ENCODE data around the gene TRIM63. TPM values are rescaled to one million over a fixed set of nuclear protein-coding genes. Genes with fewer than 3 reads are reported as not detected.

Gene TRIM63
- total and polyA plus RNA-seq, 9 donors, result 25.8 to 59.2 (median 41.7) TPM

DNA sequence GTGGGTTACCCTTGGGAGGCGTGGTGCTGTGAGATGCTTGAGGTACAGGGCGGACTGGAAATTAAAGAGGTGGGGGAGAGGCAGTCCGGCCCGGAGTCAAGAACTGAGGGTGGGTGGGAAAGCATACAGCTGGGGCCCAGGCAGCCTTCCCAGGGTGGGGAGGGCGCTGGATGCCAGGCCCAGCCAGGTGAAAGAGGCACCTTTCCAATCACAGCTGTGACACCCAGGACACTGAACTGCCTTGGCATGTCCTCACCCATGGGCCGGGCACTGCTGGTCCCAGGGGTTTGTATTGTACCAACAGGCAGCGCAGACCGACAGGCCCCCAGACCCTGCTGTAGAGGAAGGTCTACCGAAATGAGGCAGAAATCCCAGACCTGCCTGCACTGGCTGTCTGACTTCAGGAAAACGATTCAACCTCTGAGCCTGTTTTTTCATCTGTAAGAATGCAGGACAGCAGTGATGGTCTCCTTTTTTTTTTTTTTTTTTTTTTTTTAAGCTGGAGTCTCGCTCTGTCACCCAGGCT is 30.6 kb downstream of the TRIM63 start:
- H3K4me1 ChIP-seq (ENCODE audit: control insufficient read depth, insufficient read depth, low read length), result peaks cover 43% of the 10 kb centered on the region

DNA sequence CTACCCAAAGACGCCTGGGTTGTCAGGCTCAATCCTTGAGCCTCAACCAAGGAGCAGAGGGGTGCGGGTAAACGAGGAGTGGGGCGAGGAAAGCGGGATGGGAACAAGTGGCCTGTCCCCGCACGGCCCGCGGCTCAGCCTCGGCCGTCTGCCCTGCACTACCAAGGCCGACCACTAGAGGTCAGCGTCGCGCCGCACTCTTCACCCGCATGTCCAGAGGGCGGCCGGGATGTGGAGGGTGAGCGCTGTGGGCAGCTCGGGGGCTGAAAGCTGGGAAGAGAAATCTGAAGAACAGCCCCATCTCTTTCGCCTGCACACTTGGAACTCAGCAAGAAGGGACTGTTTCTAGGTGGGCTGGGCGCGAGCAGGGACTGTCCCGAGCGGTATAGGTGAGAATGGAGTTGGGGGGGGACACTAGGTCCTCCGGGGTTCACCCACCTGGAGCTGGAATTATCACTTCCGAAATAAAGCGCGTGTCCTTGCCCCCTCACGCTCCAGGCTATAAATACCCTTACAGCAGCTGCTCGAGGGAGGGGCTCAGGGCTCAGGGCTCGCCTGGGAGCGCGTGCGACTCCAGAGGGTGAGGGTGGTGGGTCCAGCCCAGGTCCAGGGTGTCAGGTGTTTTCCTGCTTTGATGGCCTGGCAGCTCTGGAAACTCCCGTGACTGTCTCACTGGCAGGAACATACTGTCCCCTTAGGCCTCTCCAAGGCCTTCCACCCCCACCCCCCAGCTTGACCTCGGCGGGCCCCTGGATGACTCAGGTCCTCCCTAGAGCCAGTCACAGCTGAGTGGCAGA is 31.3 kb downstream of the TRIM63 start:
- WGBS (ENCODE audit: insufficient coverage), result 7% methylated on average over 25 of the region's 39 CpGs
- Histone ChIP-seq H3K4me3 (ENCODE audit: low read length) (peak overlapping the region; percentile 81), H3K27me3 (ENCODE audit: control insufficient read depth, insufficient read depth, low read length) (peaks cover 41% of the 10 kb centered on the region), H3K36me3 (ENCODE audit: control insufficient read depth, insufficient read depth, low read length) (no peaks in the 10 kb centered on the region), H3K4me1 (ENCODE audit: control insufficient read depth, insufficient read depth, low read length) (peaks cover 43% of the 10 kb centered on the region), H3K9me3 (replicated peaks; ENCODE audit: control insufficient read depth, low read depth, low read length) (no peaks in the 10 kb centered on the region), H3K27ac (ENCODE audit: low read length) (peak overlapping the region; percentile 92)
- DNase-seq, result peak; percentile 82

More for the DNA sequence above, 30.6 kb downstream of the TRIM63 start:
- peak overlapping the region; percentile 92 for H3K27ac ChIP-seq (ENCODE audit: low read length)
- no peak for DNase-seq
- no peaks in the 10 kb centered on the region for H3K36me3 ChIP-seq (ENCODE audit: control insufficient read depth, insufficient read depth, low read length)
- no peaks in the 10 kb centered on the region for H3K9me3 ChIP-seq (replicated peaks; ENCODE audit: control insufficient read depth, low read depth, low read length)
- H3K27me3 ChIP-seq (ENCODE audit: control insufficient read depth, insufficient read depth, low read length), result peaks cover 46% of the 10 kb centered on the region
- H3K4me3 ChIP-seq (ENCODE audit: low read length), result no peak overlapping the region
- 89% methylated on average over 5 of the region's 11 CpGs for WGBS (ENCODE audit: insufficient coverage)

DNA sequence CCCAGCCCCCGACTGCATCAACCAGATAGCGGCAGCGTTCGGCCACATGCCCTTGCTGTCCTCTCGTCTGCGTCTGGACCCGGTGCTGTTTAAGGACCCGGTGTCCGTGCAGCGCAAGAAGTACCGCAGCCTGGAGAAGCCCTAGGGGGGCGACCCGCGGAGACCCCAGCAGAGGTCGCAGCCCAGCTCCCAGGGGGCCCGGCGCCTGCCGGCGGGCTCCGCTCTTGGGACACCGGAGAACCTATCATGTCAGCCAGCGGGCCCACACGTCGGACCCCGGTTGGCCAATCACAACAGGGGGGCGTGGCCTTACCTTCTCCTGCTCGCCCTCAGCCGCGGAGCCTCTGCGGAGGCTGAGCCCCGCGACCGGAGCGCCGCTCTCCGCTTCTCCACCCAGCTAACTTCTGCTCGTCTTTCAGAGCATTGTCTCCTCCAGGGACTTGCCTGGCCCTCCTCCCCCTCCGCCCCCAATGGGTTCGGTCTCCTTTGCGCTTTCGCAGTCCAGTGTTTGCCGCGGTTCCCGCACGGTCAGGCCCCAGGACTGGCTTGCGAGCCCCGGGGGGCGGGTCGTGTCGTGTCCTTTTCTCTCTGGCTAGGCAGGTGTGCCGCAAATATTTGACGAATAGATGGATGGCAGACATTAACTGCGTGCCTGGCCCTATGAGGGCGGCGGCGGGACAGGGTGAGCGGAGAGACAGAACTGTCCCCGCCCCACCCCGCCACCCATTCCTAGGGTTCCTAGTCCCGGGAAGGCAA is 32.0 kb downstream of the TRIM63 start:
- H3K4me1 ChIP-seq (ENCODE audit: control insufficient read depth, insufficient read depth, low read length), result peaks cover 43% of the 10 kb centered on the region
- H3K9me3 ChIP-seq (replicated peaks; ENCODE audit: control insufficient read depth, low read depth, low read length), result no peaks in the 10 kb centered on the region
- WGBS (ENCODE audit: insufficient coverage), result under 1% methylated on average over 50 of the region's 60 CpGs
- peaks cover 36% of the 10 kb centered on the region for H3K27me3 ChIP-seq (ENCODE audit: control insufficient read depth, insufficient read depth, low read length)
- peak; percentile 95 for DNase-seq
- peak overlapping the region; percentile 92 for H3K27ac ChIP-seq (ENCODE audit: low read length)
- peak overlapping the region; percentile 81 for H3K4me3 ChIP-seq (ENCODE audit: low read length)
- H3K36me3 ChIP-seq (ENCODE audit: control insufficient read depth, insufficient read depth, low read length), result no peaks in the 10 kb centered on the region

DNA sequence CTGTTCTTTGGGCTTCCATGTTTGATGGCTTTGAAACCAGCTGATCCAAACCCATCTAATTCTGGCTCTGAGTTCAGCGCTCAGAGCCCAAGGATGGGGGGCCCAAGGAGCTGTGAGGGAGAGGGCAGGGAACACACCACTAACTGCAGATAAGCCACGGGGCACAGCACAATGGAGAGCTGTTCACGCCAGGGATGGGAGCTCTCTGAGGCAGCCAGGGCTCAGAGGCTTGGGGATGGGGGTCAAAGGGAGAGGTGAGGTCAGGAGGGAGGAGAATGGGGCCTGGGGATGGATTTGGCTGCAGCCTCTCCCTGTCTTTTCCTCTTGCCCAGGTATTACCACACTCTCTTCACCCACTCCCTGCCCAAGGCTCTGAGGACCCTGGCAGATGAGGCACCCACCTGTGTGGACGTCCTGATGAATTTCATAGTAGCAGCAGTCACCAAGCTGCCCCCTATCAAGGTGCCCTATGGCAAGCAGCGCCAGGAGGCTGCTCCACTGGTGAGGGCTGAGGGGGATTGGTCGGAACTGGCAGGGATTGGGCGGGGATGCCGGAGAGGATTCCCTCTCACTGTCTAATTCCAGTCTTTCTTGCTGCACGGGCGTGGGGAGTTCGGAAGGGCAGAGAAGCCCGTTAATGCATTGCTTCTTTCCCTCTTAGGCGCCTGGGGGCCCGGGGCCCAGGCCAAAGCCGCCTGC is 32.8 kb downstream of the TRIM63 start:
- 20% methylated on average over 6 of the region's 15 CpGs for WGBS (ENCODE audit: insufficient coverage)
- H3K4me3 ChIP-seq (ENCODE audit: low read length), result peak overlapping the region; percentile 81
- no peaks in the 10 kb centered on the region for H3K36me3 ChIP-seq (ENCODE audit: control insufficient read depth, insufficient read depth, low read length)
- no peak for DNase-seq
- no peak overlapping the region for H3K27ac ChIP-seq (ENCODE audit: low read length)
- no peaks in the 10 kb centered on the region for H3K9me3 ChIP-seq (replicated peaks; ENCODE audit: control insufficient read depth, low read depth, low read length)
- peaks cover 43% of the 10 kb centered on the region for H3K4me1 ChIP-seq (ENCODE audit: control insufficient read depth, insufficient read depth, low read length)
- peaks cover 36% of the 10 kb centered on the region for H3K27me3 ChIP-seq (ENCODE audit: control insufficient read depth, insufficient read depth, low read length)

DNA sequence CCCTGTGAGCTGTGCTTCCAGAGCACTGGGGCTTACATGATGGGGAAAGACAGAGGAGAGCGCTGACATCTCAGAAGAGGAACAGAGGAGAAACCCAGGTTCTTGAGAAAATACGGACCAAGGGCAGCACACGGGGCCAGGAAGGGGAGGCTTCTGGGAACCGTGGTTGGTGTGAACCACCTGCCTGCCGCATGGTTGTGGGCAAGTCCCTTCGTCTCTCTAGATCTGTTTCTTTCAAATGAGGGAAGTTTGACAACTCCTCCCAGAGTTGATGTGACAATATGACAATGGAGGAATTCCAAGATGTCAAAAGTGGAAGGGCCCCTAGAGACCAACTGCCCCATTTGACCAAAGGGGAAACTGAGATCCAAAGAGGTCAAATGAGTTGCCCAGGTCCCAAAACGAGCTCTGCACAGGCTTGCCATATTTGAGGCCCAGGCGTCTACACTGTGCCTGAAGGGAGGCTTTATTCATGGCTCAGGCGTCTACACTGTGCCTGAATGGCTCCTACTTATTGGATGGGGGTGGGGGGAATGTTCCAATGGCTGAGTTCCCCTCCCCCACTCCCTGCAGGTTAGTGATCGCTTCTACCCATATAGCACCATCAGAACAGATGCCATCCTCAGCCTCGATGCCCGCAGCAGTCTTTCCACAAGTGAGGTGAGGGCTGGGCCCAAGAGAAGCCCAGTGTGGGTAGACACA is 34.6 kb downstream of the TRIM63 start:
- H3K27me3 ChIP-seq (ENCODE audit: control insufficient read depth, insufficient read depth, low read length), result peaks cover 29% of the 10 kb centered on the region
- H3K9me3 ChIP-seq (replicated peaks; ENCODE audit: control insufficient read depth, low read depth, low read length), result no peaks in the 10 kb centered on the region
- H3K27ac ChIP-seq (ENCODE audit: low read length), result no peak overlapping the region
- H3K4me3 ChIP-seq (ENCODE audit: low read length), result no peak overlapping the region
- H3K36me3 ChIP-seq (ENCODE audit: control insufficient read depth, insufficient read depth, low read length), result no peaks in the 10 kb centered on the region
- DNase-seq, result no peak
- peaks cover 26% of the 10 kb centered on the region for H3K4me1 ChIP-seq (ENCODE audit: control insufficient read depth, insufficient read depth, low read length)
- WGBS (ENCODE audit: insufficient coverage), result 72% methylated on average over 7 of the region's 12 CpGs

DNA sequence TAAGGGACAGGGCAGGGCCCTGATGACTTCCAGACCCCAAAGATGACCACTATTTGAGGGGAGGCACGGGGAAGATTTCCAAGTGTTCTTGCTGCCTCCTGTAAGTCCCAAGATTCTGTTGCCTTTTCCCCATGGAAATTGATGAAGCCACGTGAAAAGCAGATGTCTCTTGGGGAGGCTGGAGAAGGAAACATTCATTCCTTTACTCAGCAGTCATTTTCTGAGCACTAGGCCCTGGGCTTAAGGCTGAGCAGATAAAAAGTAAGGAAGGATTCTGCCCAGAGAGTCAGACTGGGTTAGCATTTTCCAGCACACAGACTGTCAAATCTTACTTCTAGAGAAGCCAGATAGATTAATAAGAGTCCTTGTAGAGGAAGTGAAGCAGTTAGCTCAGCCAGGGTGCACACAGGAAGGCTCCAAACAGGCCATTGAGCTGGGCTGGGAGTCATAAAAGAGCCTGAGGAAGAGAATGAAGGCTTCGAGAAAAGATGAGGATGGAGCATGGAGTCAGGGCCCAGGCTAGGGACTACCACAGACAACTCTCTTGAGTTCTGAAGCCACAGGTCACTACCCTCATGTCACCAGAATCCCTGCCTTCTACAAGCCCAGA is 35.7 kb downstream of the TRIM63 start:
- no CpG with 5 or more reads among the region's 3 CpGs for WGBS (ENCODE audit: insufficient coverage)

DNA sequence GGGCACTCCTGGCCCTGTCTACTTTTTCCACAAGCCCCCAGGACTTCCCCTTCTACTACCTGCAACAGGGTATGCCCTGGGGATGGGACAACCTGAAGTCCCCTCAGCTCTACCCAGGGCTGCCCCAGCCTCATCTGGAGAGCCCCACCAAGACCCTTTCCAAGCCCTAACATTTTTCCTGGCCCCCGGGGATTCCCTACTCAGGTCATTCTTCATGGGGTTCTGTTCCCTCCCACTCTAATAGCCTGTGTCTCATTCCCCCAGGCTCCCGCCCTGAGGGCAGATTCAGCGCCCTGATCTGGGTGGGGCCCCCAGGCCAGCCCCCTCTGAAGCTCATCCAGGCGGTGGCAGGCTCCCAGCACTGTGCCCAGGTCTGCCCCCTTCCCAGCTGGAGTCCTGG is 36.2 kb downstream of the TRIM63 start:
- no peak overlapping the region for H3K4me3 ChIP-seq (ENCODE audit: low read length)
- 81% methylated on average over 4 of the region's 4 CpGs for WGBS (ENCODE audit: insufficient coverage)
- peaks cover 27% of the 10 kb centered on the region for H3K27me3 ChIP-seq (ENCODE audit: control insufficient read depth, insufficient read depth, low read length)
- peaks cover 12% of the 10 kb centered on the region for H3K4me1 ChIP-seq (ENCODE audit: control insufficient read depth, insufficient read depth, low read length)
- H3K9me3 ChIP-seq (replicated peaks; ENCODE audit: control insufficient read depth, low read depth, low read length), result no peaks in the 10 kb centered on the region
- H3K27ac ChIP-seq (ENCODE audit: low read length), result no peak overlapping the region
- DNase-seq, result no peak
- no peaks in the 10 kb centered on the region for H3K36me3 ChIP-seq (ENCODE audit: control insufficient read depth, insufficient read depth, low read length)

More for the DNA sequence above, 35.7 kb downstream of the TRIM63 start:
- H3K4me1 ChIP-seq (ENCODE audit: control insufficient read depth, insufficient read depth, low read length), result peaks cover 18% of the 10 kb centered on the region
- no peak for DNase-seq
- no peak overlapping the region for H3K27ac ChIP-seq (ENCODE audit: low read length)
- H3K9me3 ChIP-seq (replicated peaks; ENCODE audit: control insufficient read depth, low read depth, low read length), result no peaks in the 10 kb centered on the region
- H3K4me3 ChIP-seq (ENCODE audit: low read length), result no peak overlapping the region
- no peaks in the 10 kb centered on the region for H3K36me3 ChIP-seq (ENCODE audit: control insufficient read depth, insufficient read depth, low read length)
- H3K27me3 ChIP-seq (ENCODE audit: control insufficient read depth, insufficient read depth, low read length), result peaks cover 29% of the 10 kb centered on the region

DNA sequence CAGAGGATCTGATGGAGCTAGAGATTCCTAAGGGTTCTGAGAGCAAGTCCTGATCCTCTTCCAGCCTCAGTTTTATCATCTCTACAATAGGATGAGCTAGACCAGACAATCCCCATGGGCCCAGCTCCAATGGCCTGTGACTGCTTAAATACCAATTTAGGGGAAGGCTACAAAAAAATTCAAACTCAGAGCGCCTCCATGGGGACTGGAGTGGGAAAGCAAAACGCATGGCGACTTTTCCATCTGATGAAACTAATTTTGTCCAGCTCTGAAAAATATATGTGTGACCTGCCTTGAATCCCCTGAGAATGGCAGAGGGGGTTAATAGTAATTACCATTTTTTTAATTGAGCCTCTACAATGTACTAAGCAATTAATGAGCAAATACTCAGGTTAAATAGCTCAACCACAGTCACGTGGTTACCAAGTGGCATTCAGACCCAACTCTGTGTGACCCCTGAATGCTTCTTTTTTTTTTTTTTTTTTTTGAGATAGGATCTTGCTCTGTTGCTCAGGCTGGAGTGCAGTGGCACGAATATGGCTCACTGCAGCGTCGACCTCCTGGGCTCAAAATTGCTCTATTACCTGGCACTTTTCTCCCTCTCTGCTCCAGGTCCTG is 37.5 kb downstream of the TRIM63 start:
- 84% methylated on average over 4 of the region's 7 CpGs for WGBS (ENCODE audit: insufficient coverage)

More for the DNA sequence above, 37.5 kb downstream of the TRIM63 start:
- DNase-seq, result no peak
- H3K4me1 ChIP-seq (ENCODE audit: control insufficient read depth, insufficient read depth, low read length), result peaks cover 7% of the 10 kb centered on the region
- H3K27ac ChIP-seq (ENCODE audit: low read length), result no peak overlapping the region
- no peaks in the 10 kb centered on the region for H3K36me3 ChIP-seq (ENCODE audit: control insufficient read depth, insufficient read depth, low read length)
- no peaks in the 10 kb centered on the region for H3K9me3 ChIP-seq (replicated peaks; ENCODE audit: control insufficient read depth, low read depth, low read length)
- H3K4me3 ChIP-seq (ENCODE audit: low read length), result no peak overlapping the region
- H3K27me3 ChIP-seq (ENCODE audit: control insufficient read depth, insufficient read depth, low read length), result peaks cover 24% of the 10 kb centered on the region
